GM19468 (cell line): ENCODE data around the gene OVOL2.
"Not testable (repeated sequence)": the region's sequence is repeated elsewhere in the genome, so short reads cannot be mapped to it uniquely, and the experiment has no call there.

Experiments used
- ATAC-seq: cut with Tn5 transposase; IDR thresholded peaks from one replicate; pipeline ENCODE4 v1.9.1; 2021; ENCODE audit warnings: mild to moderate bottlenecking, moderate library complexity, moderate number of reproducible peaks; ENCODE audit not compliant: unreplicated experiment; ENCODE audit errors: extremely low read depth

Gene OVOL2

DNA sequence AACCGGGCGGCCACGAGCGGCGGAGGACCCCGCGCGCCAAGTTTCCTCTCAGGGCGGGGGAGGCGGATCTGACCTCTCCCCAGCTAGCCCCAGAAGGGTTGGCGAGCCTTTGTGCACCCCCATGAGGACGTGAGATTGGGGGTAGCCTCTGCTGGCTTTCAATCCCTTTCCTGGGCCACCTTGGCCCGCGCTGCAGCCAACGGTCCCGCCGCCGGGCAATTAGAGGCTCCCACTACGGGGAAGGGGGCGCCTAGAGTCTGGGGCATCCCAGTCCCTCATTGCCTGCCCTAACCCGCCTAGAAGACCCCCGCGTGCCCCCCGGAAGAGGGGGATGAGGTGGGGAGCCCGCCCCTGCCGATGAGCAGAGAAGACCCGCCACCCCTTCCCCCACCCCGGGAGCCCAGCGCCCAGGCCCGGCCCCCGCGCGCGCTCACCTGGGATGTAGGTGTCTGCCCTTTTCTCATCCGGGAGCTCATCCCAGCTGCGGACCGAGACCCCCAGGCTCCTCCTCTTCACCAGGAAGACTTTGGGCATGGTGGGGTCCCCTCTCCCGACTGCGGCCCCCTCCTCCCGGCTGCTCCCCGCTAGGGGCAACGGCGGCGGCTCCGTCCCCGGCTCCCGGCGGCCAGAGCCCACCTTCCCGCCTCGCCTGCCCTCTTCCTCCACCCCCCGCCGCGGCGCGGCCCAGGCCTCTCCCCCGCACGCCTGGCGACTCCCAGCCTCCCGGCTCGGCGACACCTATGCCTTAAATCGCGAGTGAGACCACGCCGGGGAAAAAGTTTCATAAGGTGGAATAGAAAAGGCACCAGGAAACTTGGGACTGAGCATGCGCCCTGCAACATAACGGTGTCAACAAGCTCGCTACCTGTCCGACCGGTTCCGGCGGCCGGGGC lies at the start of gene OVOL2:
Gene OVOL2 (minus strand): TSS at position 816 of the 893 bp plus-strand sequence. CDS start 282 bp downstream, at position 534.
- no peak for ATAC-seq

DNA sequence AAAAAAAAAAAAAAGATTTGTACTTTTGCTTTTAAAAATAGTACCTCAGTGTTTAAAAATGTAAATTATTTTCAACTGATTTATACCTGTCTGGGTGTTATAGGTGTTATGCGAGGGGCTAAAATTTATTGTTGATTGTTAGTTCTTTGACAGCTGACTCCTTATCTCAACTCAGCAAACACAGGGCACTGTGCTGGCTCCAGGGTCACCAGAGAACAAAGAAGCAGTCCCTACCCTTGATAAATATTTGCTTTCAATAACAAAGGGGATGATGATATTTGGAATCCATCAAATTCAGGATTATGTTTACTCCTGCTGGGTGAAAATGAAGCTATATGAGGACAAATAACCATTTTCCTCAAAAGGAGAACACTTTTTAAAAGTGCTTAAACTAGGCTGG lies 45.8 kb upstream of the OVOL2 start:
- no peak for ATAC-seq

DNA sequence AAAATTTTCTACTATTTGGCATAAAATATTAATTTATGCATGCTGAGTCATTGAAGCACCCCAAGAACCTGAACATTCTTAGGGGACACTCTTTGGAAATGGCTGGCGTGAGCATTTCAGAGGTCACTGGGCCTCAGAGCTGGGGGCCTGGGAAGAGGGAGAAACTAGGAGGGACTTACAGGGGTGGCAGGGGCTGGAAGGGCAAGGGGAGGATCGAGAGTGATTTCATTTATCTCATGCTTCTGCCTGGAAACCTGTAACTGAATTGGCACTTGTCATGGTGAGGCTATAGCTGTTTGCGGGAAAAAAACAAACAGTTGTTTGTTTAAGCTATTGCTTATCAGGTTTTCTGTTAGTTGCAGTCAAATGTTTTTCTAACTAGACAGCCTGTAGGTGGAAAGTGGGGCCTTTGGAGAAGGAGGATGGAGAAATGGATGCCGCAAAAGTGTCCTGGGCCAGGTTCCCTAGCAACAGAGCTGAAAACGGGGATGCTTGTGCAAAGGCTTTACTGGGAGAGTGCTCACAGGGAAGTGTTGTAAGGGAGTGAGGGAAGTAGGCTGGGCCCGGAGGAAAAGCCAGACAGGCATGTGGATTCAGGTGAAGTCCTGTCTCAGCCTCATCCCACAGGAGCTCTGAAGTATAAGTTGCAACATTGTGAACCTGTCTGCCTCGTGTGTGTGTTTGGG lies 43.6 kb upstream of the OVOL2 start:
- ATAC-seq = no peak

DNA sequence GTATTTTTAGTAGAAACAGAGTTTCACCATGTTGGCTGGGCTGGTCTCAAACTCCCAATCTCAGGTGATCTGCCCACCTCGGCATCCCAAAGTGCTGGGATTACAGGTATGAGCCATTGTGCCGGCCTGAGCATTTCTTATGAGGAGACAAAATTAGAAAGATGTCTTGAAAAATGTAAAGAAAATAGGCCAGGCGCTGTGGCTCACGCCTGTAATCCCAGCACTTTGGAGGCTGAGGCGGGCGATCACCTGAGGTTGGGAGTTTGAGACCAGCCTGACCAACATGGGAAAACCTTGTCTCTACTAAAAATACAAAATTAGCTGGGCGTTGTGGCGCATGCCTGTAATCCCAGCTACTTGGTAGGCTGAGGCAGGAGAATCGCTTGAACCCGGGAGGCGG lies 42.9 kb upstream of the OVOL2 start:
- ATAC-seq = not testable (repeated sequence)

DNA sequence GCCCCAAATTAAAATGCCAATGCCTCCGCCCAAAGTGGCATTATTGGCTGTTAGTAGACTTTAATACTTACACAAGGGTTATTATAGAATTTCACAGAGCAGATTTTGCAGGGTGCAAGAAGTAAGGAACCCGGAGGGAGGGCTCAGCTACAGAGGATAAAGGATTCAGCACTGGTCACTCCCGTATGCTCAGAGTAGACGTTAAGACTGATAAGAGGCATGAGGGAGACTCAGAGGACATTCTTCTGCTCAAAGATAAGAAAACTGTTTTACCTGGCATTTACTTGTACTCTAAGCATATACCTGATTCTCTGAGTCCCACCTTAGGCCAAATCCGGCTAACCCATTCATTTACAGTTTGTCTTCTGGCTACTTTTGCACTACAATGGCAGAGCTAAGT lies 36.5 kb upstream of the OVOL2 start:
- no peak for ATAC-seq

GRCh38 chr20:18093388-18093787 lies 35.7 kb upstream of the OVOL2 start:
- no peak for ATAC-seq

DNA sequence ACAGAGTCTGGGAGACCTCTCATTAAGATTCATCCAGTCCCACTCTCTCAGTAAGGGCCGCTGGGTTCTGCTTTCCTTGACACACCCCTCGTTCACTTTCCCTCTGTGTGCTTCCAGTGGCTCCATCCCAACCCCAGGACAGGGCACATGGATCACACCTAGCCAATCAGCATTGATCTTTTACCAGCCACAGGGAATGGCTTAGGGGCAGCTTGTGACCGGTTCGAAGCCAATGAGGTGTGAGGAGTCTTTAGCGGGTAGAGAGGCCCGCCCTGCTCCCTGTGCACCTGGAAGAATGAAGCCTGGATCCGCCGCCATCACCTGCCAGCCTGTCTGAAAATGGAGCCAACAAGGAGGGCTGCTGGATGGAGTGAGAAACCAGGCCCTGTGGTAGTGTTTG lies 35.2 kb upstream of the OVOL2 start:
- no peak for ATAC-seq

GRCh38 chr20:18091623-18092022 lies 33.9 kb upstream of the OVOL2 start:
- ATAC-seq = no peak

DNA sequence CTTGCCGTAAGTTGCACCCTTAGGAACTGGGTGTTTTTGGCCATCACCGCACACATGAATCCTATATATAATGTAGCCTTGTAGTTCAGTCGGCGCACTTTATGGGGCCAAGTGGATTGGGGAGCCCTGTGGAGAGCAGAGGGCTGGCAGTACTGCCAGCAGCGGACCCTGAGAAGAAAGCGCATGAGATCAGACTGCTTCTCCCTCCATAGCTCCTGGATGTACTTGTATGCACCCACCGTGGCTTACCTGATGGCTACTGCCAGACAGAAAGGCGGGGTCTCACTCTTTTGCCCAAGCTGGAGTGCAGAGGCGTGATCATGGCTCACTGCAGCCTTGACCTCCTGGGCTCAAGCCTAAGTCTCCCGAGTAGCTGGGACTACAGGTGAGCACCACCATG lies 32.8 kb upstream of the OVOL2 start:
- no peak for ATAC-seq

DNA sequence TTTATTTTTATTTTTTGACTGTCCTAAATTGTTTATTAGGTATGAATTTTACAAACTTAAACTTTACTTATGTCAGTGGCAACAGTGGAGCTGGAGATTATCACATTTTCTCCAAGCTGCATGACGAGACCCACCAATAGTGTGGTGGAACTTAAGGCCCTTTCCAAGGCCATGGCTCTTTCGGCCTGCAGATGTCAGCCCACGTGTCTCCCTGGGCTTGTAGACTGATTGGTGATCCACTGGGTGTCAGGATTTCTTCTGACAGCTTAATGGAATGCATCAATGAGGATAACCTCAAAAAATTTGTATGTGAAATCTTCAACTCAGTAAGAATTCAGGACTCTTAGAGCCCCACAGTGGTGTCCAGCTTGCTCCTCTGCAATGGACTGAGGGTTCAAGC lies 32.3 kb upstream of the OVOL2 start:
- no peak for ATAC-seq

- not testable (repeated sequence) for ATAC-seq
These were observed 31.1 kb upstream of the OVOL2 start for GRCh38 chr20:18088841-18089240.

DNA sequence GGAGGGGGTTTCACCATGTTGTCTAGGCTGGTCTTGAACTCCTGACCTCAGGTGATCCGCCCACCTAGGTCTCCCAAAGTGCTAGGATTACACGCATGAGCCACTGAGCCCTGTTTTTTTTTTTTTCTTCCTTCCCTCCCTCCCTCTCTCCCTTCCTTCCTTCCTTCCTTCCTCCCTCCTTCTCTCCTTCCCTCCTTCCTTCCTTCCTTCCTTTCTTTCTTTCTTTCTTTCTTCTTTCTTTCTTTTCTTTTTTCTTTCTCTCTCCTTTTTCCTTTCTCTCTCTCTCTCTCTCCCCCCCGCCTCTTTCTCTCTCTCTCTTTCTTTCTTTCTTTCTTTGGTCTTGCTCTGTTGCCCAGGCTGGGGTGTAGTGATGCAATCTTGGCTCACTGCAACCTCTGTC lies 30.6 kb upstream of the OVOL2 start:
- ATAC-seq = not testable (repeated sequence)

DNA sequence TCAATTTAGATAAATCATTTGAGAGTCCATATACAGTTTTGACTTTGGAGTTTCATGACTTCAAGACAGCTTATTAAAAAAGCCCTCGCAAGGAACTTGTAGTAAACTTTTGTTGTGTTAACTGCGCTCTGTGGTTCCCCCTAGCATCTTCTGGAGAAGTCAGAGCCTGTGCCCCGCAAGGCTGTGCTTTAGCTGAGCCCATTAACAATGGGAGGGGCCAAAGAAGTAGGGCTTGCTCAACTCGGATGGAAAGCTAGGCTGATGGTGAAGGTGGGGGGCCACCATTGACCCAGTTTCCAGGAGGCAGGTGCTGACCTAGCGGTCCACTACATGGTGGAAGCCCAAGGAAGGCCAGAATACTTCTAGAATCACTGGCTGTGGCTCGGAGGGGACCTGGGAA lies 29.3 kb upstream of the OVOL2 start:
- no peak for ATAC-seq

DNA sequence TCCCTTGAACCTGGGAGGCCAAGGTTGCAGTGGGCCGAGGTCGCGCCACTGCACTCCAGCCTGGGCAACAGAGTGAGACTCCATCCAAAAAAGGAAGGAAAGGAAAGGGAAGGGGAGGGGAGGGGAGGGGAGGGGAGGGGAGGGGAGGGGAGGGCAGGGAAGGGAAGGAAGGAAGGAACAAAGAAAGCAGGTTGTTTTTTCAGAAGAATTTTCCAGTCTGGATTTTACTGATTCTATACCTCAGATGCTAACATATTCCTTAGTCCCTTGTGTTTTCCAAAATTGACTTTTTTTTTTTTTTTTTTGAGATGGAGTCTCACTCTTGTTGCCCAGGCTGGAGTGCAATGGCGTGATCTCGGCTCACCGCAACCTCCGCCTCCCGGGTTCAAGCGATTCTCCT lies 23.1 kb upstream of the OVOL2 start:
- ATAC-seq = not testable (repeated sequence)

- ATAC-seq = no peak
These were observed 22.1 kb upstream of the OVOL2 start for GRCh38 chr20:18079756-18080353.

DNA sequence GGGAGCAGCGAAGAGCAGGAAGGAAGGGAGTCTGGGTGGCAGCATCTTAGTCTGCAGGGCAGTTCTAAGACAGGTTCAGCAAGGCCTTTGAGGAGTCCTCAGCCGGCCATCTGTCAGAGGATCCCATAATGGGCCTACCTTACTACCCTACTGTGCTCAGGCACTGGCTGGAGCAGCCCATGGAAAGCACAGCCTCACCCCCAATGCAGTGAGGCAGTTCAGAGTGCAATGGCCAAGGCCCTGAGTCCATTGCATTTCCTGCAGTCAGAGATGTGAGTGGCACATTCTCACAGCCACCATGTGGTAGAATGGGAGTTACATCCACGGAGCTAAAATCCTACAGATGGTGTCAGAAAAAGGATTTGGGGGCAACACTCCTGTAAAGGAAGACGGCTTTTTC lies 19.4 kb upstream of the OVOL2 start:
- no peak for ATAC-seq

DNA sequence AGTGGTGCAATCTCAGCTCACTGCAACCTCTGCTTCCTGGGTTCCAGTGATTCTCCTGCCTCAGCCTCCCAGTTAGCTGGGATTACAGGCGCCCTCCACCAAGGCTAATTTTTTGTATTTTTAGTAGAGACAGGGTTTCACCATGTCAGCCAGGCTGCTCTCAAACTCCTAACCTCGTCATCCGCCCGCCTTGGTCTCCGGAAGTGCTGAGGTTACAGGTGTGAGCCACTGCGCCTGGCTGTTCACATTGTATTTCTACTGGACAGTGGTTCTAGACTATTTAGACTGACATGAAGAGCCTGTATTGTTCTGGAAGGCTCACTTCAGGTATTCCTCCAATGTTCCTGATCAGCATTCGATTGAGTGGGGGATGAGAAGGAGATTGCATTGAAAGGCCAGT lies 14.8 kb upstream of the OVOL2 start:
- no peak for ATAC-seq

DNA sequence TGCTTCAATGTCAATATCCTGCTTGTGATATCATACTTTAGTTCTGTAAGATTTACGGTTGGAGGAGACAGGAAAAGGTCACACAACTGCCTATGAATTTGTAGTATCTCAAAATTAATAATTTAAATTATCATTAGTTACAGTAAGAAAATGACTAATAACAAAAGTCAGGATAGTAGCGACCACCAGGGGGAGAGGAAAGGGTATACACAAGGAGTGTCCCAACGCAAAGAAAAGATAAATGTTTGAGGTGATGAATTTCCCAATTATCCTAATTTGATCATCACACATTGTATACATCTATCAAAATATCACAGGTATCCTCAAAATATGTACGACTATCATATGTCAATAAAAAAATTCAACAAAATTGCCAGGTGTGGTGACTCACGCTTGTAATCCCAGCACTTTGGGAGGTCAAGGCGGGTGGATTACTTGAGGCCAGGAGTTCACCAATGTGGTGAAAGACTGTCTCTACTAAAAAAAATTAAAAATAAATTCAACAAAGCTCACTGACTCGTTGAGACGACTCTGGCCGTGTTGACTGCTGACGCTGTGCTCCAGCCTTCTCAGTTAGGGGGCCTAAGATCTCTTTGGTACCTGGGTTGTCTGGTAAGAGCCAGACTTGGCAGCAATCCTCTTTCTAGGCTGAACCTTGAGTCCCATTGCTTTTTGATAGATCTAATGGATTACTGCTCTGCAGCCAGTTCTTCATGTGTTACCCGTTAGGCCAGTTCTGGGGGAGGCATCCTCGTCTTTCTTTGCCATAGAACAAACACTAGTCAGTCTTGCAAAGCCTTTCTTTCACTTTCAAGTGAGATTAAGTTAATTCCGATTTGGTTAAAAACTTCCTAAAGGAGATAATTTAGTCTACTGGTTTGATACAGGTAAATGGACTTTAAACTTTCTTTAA lies 9.0 kb upstream of the OVOL2 start:
- ATAC-seq = no peak

DNA sequence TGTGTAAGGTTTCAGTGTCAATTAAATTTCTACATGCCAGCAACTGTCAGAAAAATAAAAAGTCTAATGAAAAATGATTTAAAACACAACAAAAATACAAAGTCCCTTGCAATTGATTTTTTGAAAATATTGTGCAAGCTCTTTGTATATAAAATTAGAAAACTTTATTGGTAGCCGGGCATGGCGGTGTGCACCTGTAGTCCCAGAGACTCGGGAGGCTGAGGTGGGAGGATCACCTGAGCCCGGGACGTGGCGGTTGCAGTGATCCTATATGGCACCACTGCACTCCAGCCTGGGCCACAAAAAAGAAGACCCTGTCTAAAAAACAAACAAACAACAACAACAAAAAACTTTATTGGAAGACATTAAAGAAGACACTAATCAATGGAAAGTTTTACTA lies 6.0 kb upstream of the OVOL2 start:
- no peak for ATAC-seq

- no peak for ATAC-seq
These were observed 1.9 kb upstream of the OVOL2 start for GRCh38 chr20:18059603-18060002.
